ENCODE measurements around the gene FMC1.

Gene FMC1

GRCh38 chr7:139341058-139341775 is at the start of gene FMC1:
FMC1 (plus strand) TSS chr7:139341337; CDS start chr7:139341385, 48 bp downstream.
- POLR2A ChIA-PET, result no interaction called here
- TF ChIP-seq CTCF (IDR thresholded peaks at IDR 0.05; ENCODE audit: insufficient read depth, low read length, missing control alignments), result peak; percentile 43
- CTCF ChIA-PET, result interaction anchor here (1.3 kb wide), 1 partner anchor 104 kb away, joined by 3 read pairs; no protein-coding TSS in a partner anchor
- peak; percentile 63 for DNase-seq (ENCODE audit: low read depth, low spot score)
- peak within 1 kb of the TSS; percentile 97 for H3K4me3 ChIP-seq (ENCODE audit: low read depth, low read length)

GRCh38 chr7:139292821-139293220 is 48.3 kb upstream of the FMC1 start:
- ChIA-PET POLR2A (no interaction called here), CTCF (no interaction called here)
- DNase-seq (ENCODE audit: low read depth, low spot score), result no peak
- no peak overlapping the region for H3K4me3 ChIP-seq (ENCODE audit: low read depth, low read length)
- no peak for TF ChIP-seq CTCF (IDR thresholded peaks at IDR 0.05; ENCODE audit: insufficient read depth, low read length, missing control alignments)

- no peak for DNase-seq (ENCODE audit: low read depth, low spot score)
- CTCF ChIA-PET, result interaction anchor here (1.0 kb wide), 1 partner anchor 28 kb away, joined by 3 read pairs; no protein-coding TSS in a partner anchor
- POLR2A ChIA-PET, result no interaction called here
- no peak overlapping the region for H3K4me3 ChIP-seq (ENCODE audit: low read depth, low read length)
- no peak for TF ChIP-seq CTCF (IDR thresholded peaks at IDR 0.05; ENCODE audit: insufficient read depth, low read length, missing control alignments)
Observed at GRCh38 chr7:139293534-139293933, 47.6 kb upstream of the FMC1 start.

GRCh38 chr7:139294241-139294640 is 46.9 kb upstream of the FMC1 start:
- no peak overlapping the region for H3K4me3 ChIP-seq (ENCODE audit: low read depth, low read length)
- DNase-seq (ENCODE audit: low read depth, low spot score), result no peak
- ChIA-PET POLR2A (no interaction called here), CTCF (interaction anchor here (1.0 kb wide), 1 partner anchor 27 kb away, joined by 3 read pairs; no protein-coding TSS in a partner anchor)
- TF ChIP-seq CTCF (IDR thresholded peaks at IDR 0.05; ENCODE audit: insufficient read depth, low read length, missing control alignments), result no peak

- TF ChIP-seq CTCF (IDR thresholded peaks at IDR 0.05; ENCODE audit: insufficient read depth, low read length, missing control alignments), result no peak
- POLR2A ChIA-PET, result no interaction called here
- H3K4me3 ChIP-seq (ENCODE audit: low read depth, low read length), result no peak overlapping the region
- CTCF ChIA-PET, result interaction anchor here (0.8 to 1.7 kb wide), 2 partner anchors 26 to 45 kb away, joined by 3 to 6 read pairs; no protein-coding TSS in a partner anchor
- no peak for DNase-seq (ENCODE audit: low read depth, low spot score)
Observed at GRCh38 chr7:139294951-139295575, 46.1 kb upstream of the FMC1 start.

GRCh38 chr7:139297795-139298194 is 43.3 kb upstream of the FMC1 start:
- ChIA-PET CTCF (no interaction called here), POLR2A (no interaction called here)
- H3K4me3 ChIP-seq (ENCODE audit: low read depth, low read length), result no peak overlapping the region
- DNase-seq (ENCODE audit: low read depth, low spot score), result no peak
- TF ChIP-seq CTCF (IDR thresholded peaks at IDR 0.05; ENCODE audit: insufficient read depth, low read length, missing control alignments), result no peak

Data from AG04449 (cell line).